Neuronal stem cell (in vitro differentiated cells): Measurements from ENCODE around the gene TSPOAP1.

Experiments used
- DNase-seq: peaks from one replicate; pipeline ENCODE4 v3.0.0-alpha.2; 2013; ENCODE audit warnings: low spot score
- H2AFZ ChIP-seq: one replicate; pipeline ENCODE4 v1.6.1; 2013; ENCODE audit warnings: mild to moderate bottlenecking, low read length, inconsistent platforms
- H2AK5ac ChIP-seq: 2 replicates; pipeline ENCODE4 v1.6.1; 2013; ENCODE audit warnings: low read depth, mild to moderate bottlenecking, inconsistent platforms, low read length, moderate library complexity, mixed read lengths
- H2BK120ac ChIP-seq: 2 replicates; pipeline ENCODE4 v1.6.1; 2013; ENCODE audit warnings: low read depth, mild to moderate bottlenecking, inconsistent platforms, low read length, moderate library complexity, mixed read lengths
- H2BK12ac ChIP-seq: one replicate; pipeline ENCODE4 v1.6.1; 2013; ENCODE audit warnings: low read length, inconsistent platforms
- H2BK15ac ChIP-seq: 2 replicates; pipeline ENCODE4 v1.6.1; 2013; ENCODE audit warnings: mild to moderate bottlenecking, low read length, inconsistent platforms, mixed read lengths
- H2BK5ac ChIP-seq: one replicate; pipeline ENCODE4 v1.6.1; 2013; ENCODE audit warnings: inconsistent platforms, mild to moderate bottlenecking, low read length, moderate library complexity
- H3K14ac ChIP-seq: one replicate; pipeline ENCODE4 v1.6.1; 2013; ENCODE audit warnings: low read length, inconsistent platforms
- H3K18ac ChIP-seq: 2 replicates; pipeline ENCODE4 v1.6.1; 2013; ENCODE audit warnings: low read length, inconsistent platforms
- H3K23ac ChIP-seq: 2 replicates; pipeline ENCODE4 v1.6.1; 2013; ENCODE audit warnings: low read depth, mild to moderate bottlenecking, mixed read lengths, low read length, inconsistent platforms; ENCODE audit not compliant: poor library complexity
- H3K27ac ChIP-seq: replicated peaks from 3 replicates; pipeline ENCODE4 v1.5.1; 2013; ENCODE audit warnings: low read length, inconsistent platforms
- H3K27me3 ChIP-seq, 3 experiments: 2 replicates each; pipeline ENCODE4 v1.6.1; 2013; ENCODE audit warnings: low read length in 3 of 3, mild to moderate bottlenecking in 2 of 3, inconsistent platforms in 1 of 3, low read depth in 1 of 3, mixed read lengths in 1 of 3, moderate library complexity in 1 of 3; ENCODE audit not compliant: control insufficient read depth in 3 of 3, insufficient read depth in 3 of 3
- H3K36me3 ChIP-seq, 2 donors: replicated peaks in 1 of 2; 2 replicates each; pipeline ENCODE4 v1.6.1; 2013; ENCODE audit warnings: low read length in 2 of 2; ENCODE audit not compliant: control insufficient read depth in 2 of 2, insufficient read depth in 2 of 2
- H3K4ac ChIP-seq: 2 replicates; pipeline ENCODE4 v1.6.1; 2013; ENCODE audit warnings: inconsistent platforms, mild to moderate bottlenecking, low read length, moderate library complexity
- H3K4me1 ChIP-seq, 2 donors: 1 replicate in 1 of 2; 2 replicates in 1 of 2; pipeline ENCODE4 v1.6.1; 2013; ENCODE audit warnings: low read length in 2 of 2, low read depth in 1 of 2; ENCODE audit not compliant: control insufficient read depth in 2 of 2, insufficient read depth in 1 of 2
- H3K4me2 ChIP-seq: one replicate; pipeline ENCODE4 v1.6.1; 2013; ENCODE audit warnings: mild to moderate bottlenecking, low read length, inconsistent platforms; ENCODE audit not compliant: insufficient read depth, poor library complexity, severe bottlenecking
- H3K4me3 ChIP-seq, 2 donors: 2 replicates each; pipeline ENCODE4 v1.5.1; 2013; ENCODE audit warnings: low read length in 2 of 2, mild to moderate bottlenecking in 2 of 2, inconsistent platforms in 1 of 2, moderate library complexity in 1 of 2
- H3K79me1 ChIP-seq: one replicate; pipeline ENCODE4 v1.6.1; 2013; ENCODE audit warnings: low read depth, mild to moderate bottlenecking, inconsistent platforms, low read length, moderate library complexity
- H3K9ac ChIP-seq: one replicate; pipeline ENCODE4 v1.6.1; 2013; ENCODE audit warnings: mild to moderate bottlenecking, low read depth, low read length, inconsistent platforms; ENCODE audit not compliant: poor library complexity
- H3K9me3 ChIP-seq, 2 donors: replicated peaks in 1 of 2; 2 replicates each; pipeline versions ENCODE3 to v1.6.1; 2013; ENCODE audit warnings: low read length in 2 of 2, mild to moderate bottlenecking in 2 of 2, inconsistent platforms in 1 of 2, low read depth in 1 of 2, mixed read lengths in 1 of 2, moderate library complexity in 1 of 2; ENCODE audit not compliant: control insufficient read depth in 2 of 2, insufficient read depth in 1 of 2
- H4K8ac ChIP-seq: one replicate; pipeline ENCODE4 v1.6.1; 2013; ENCODE audit warnings: low read depth, mild to moderate bottlenecking, inconsistent platforms, low read length, moderate library complexity
- H4K91ac ChIP-seq: one replicate; pipeline ENCODE4 v1.6.1; 2013; ENCODE audit warnings: low read length, low read depth, mild to moderate bottlenecking, inconsistent platforms; ENCODE audit not compliant: poor library complexity
- WGBS, 2 donors: extraction: QIAGEN DNeasy Blood & Tissue Kit; methylation state at CpG; one replicate each; pipeline ENCODE4 v1.1.7; 2013; ENCODE audit warnings: missing lambda C conversion rate in 2 of 2, mixed read lengths in 1 of 2; ENCODE audit not compliant: insufficient read length in 2 of 2, insufficient replicate concordance in 1 of 2; ENCODE audit errors: extremely low coverage in 2 of 2; 5-methylcytosine and 5-hydroxymethylcytosine counted together

TSPOAP1 gene

DNA sequence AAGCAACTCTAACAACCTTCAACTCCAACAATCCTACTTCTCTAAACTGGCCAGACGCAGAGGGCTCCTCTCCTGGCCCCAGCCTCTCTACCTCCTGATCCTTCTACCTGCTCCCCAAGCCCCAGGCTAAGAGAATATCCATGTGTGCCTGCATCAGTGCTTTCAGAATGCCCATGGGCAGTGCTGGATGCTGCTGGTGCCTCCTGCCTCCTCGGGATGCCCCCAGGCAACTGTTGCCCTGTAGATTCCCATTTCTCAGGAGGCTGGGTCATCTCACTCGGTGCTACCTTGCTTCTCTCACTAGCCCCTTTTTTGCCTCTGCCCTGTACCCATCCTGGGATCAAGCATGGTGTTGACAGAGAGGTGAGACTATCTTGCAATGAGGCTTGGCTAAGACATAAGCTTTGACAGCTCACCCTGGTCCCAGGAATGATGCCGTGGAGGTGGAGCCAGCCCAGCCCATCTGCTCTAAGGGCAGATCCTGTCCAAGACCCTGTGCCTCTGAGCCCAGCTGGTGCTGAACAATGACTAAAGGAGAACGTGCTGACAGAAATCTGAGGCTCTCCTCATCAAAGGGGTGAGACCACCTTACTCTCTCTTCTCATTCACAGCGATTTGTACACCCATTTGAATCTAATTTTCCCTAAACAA lies 42.8 kb upstream of the TSPOAP1 start:
- DNase-seq = no peak
- Histone ChIP-seq H3K79me1 (no peaks in the 10 kb centered on the region), H2AK5ac (no peak overlapping the region), H3K27ac (no peak overlapping the region), H3K27me3 (no peaks in the 10 kb centered on the region), H4K8ac (no peak overlapping the region), H2BK5ac (no peak overlapping the region), H3K23ac (no peak overlapping the region), H3K4ac (no peak overlapping the region), H3K4me3 (no peak overlapping the region), H2BK15ac (no peak overlapping the region), H3K36me3 (no peaks in the 10 kb centered on the region), H3K9ac (no peak overlapping the region), H2AFZ (no peak overlapping the region), H3K18ac (no peak overlapping the region), H4K91ac (no peak overlapping the region), H2BK120ac (no peak overlapping the region), H3K4me1 (peaks cover 0 to 4% of the 10 kb centered on the region in 2 donors), H3K14ac (no peak overlapping the region), H3K4me2 (no peak overlapping the region), H2BK12ac (no peak overlapping the region), H3K9me3 (no peaks in the 10 kb centered on the region)
- WGBS, 2 donors = no CpG with 5 or more reads among the region's 6 CpGs

DNA sequence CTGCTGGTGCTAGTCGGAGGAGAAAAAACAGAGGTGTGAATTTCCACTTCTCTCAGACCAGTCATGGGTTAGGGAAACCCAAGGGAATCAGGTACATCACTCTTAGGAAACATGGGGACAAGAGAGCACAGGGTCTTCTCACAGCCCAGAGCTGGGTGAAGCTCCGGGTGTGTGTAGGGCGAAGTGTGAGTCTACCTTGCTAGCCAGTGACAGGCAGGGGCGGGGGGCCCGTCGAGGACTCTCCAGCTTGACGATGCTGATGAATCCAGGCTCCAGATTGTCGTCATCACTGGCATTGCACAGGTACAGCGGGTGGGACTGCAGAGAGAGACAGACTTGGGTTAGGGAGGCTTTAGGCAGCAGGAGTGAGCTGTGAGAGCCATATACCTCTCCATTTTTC lies 42.1 kb upstream of the TSPOAP1 start:
- H2BK5ac ChIP-seq = no peak overlapping the region
- H4K8ac ChIP-seq = no peak overlapping the region
- H3K9ac ChIP-seq = no peak overlapping the region
- H3K9me3 ChIP-seq = no peaks in the 10 kb centered on the region
- no peak overlapping the region for H3K23ac ChIP-seq
- no peak overlapping the region for H2BK12ac ChIP-seq
- no peak overlapping the region for H3K27ac ChIP-seq
- H3K4me1 ChIP-seq = peaks cover 0 to 4% of the 10 kb centered on the region in 2 donors
- no peak overlapping the region for H2BK15ac ChIP-seq
- no CpG with 5 or more reads among the region's 9 CpGs for WGBS, 2 donors
- H3K36me3 ChIP-seq = no peaks in the 10 kb centered on the region
- H4K91ac ChIP-seq = no peak overlapping the region
- no peak overlapping the region for H3K18ac ChIP-seq
- no peak overlapping the region for H2AFZ ChIP-seq
- no peak for DNase-seq
- H3K4me3 ChIP-seq = no peak overlapping the region
- H2AK5ac ChIP-seq = no peak overlapping the region
- no peaks in the 10 kb centered on the region for H3K79me1 ChIP-seq
- H3K27me3 ChIP-seq = peaks cover 0 to 2% (median 0%) of the 10 kb centered on the region in 3 experiments
- no peak overlapping the region for H3K14ac ChIP-seq
- H3K4me2 ChIP-seq = no peak overlapping the region
- no peak overlapping the region for H2BK120ac ChIP-seq
- H3K4ac ChIP-seq = no peak overlapping the region

DNA sequence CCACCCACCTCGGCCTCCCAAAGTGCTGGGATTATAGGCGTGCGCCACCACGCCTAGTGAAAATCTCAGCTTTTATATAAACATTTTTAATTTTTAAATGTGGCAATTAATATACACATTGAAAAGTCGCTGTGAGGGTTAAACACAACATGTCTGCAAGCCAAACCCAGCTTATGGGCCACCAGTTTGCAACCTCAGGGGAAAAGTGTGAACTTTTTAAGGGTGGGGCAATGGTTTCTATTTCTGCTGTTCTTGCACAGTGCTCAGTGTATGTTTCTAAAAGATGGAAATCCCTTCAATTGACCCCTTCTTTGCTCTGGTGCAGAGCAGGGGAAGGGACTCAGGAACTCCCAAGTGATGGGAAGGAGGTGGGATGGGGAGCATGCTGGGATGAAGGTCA lies 41.7 kb upstream of the TSPOAP1 start:
- no CpG with 5 or more reads among the region's 5 CpGs for WGBS, 2 donors
- no peak overlapping the region for H3K9ac ChIP-seq
- no peak overlapping the region for H3K14ac ChIP-seq
- no peak overlapping the region for H2AFZ ChIP-seq
- no peak overlapping the region for H3K4me3 ChIP-seq
- no peak overlapping the region for H2AK5ac ChIP-seq
- H3K4me2 ChIP-seq = no peak overlapping the region
- H3K79me1 ChIP-seq = no peaks in the 10 kb centered on the region
- H3K4me1 ChIP-seq = peaks cover 0 to 4% of the 10 kb centered on the region in 2 donors
- H3K36me3 ChIP-seq = no peaks in the 10 kb centered on the region
- H2BK120ac ChIP-seq = no peak overlapping the region
- H4K8ac ChIP-seq = no peak overlapping the region
- H2BK15ac ChIP-seq = no peak overlapping the region
- H3K4ac ChIP-seq = no peak overlapping the region
- no peak overlapping the region for H3K27ac ChIP-seq
- no peak for DNase-seq
- no peak overlapping the region for H2BK12ac ChIP-seq
- peaks cover 0 to 6% (median 0%) of the 10 kb centered on the region in 3 experiments for H3K27me3 ChIP-seq
- no peak overlapping the region for H3K23ac ChIP-seq
- H3K18ac ChIP-seq = no peak overlapping the region
- no peak overlapping the region for H4K91ac ChIP-seq
- H3K9me3 ChIP-seq = no peaks in the 10 kb centered on the region
- no peak overlapping the region for H2BK5ac ChIP-seq

DNA sequence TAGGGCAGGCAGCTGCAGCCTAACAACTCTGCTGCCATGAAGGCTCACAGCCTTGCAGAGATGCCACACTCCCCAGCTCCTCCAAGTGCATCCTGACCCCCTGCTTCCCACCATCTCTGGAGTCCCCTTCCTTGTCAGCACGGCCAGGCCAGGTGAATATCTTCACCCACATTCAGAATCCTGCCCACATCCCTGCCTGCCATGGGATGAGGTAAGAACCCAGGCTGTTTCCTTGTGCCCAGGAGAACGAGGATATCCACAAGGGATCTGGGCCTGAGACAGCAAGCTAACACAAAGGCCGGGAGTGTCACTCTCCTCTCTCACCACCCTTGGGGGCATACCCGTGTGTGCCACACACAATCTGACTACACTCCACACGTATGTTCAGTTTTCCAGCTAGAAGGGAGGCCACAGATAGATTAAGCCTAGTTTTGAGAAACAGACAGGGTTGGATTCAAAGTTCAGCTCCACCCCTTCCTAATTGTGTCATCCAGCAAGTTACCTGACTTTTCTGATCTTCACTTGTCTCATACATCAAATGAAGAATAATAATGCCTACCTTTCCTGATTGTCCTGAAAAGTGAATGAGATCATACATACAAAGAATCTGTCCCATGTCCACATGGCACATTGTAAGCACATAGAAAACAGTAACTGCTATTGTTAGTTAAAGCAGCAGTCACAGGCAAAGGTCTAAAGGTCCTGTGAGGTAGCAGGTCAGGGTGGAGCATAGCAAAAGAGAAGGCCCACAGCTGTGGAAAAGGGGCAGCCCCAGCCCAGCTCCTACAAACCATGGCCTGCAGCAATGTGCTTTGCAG lies 40.8 kb upstream of the TSPOAP1 start:
- H3K9me3 ChIP-seq = no peaks in the 10 kb centered on the region
- H3K4me2 ChIP-seq = no peak overlapping the region
- H3K23ac ChIP-seq = no peak overlapping the region
- H3K4ac ChIP-seq = no peak overlapping the region
- no peak overlapping the region for H2AK5ac ChIP-seq
- no peaks in the 10 kb centered on the region for H3K36me3 ChIP-seq
- no peak for DNase-seq
- H3K4me1 ChIP-seq = peaks cover 4 to 11% of the 10 kb centered on the region in 2 donors
- H2BK15ac ChIP-seq = no peak overlapping the region
- no peak overlapping the region for H3K14ac ChIP-seq
- peak overlapping the region; percentile 79 for H3K9ac ChIP-seq
- H3K79me1 ChIP-seq = no peaks in the 10 kb centered on the region
- no peak overlapping the region for H2BK5ac ChIP-seq
- no peak overlapping the region for H2BK12ac ChIP-seq
- H2AFZ ChIP-seq = no peak overlapping the region
- H3K27ac ChIP-seq = no peak overlapping the region
- H2BK120ac ChIP-seq = no peak overlapping the region
- no peak overlapping the region for H4K91ac ChIP-seq
- no peak overlapping the region for H3K4me3 ChIP-seq
- no peak overlapping the region for H3K18ac ChIP-seq
- peak overlapping the region; percentile 44 for H4K8ac ChIP-seq
- no CpG with 5 or more reads among the region's 5 CpGs for WGBS, 2 donors
- peaks cover 0 to 6% (median 0%) of the 10 kb centered on the region in 3 experiments for H3K27me3 ChIP-seq
